Liver (tissue), 9 donors: Measurements from ENCODE around the gene RASA4B. TPM values are rescaled to one million over a fixed set of nuclear protein-coding genes. Genes with fewer than 3 reads are reported as not detected.

ENCODE experiments used
- DNase-seq: peaks from one replicate; pipeline ENCODE4 v3.0.0-alpha.2; 2017; ENCODE audit warnings: low spot score
- H3K27ac ChIP-seq, 2 donors: one replicate each; pipeline ENCODE4 v1.7.0; 2013; ENCODE audit warnings: inconsistent platforms in 2 of 2, low read length in 2 of 2, control low read depth in 1 of 2, low read depth in 1 of 2, mild to moderate bottlenecking in 1 of 2
- H3K27me3 ChIP-seq, 4 donors: one replicate each; pipeline versions ENCODE4 v1.6.1 to v1.7.0; 2013; ENCODE audit warnings: low read length in 3 of 4, inconsistent platforms in 1 of 4, mild to moderate bottlenecking in 1 of 4, moderate library complexity in 1 of 4; ENCODE audit not compliant: control insufficient read depth in 4 of 4, insufficient read depth in 4 of 4
- H3K36me3 ChIP-seq, 4 donors: one replicate each; pipeline versions ENCODE4 v1.6.1 to v1.7.0; 2013; ENCODE audit warnings: low read length in 3 of 4, mild to moderate bottlenecking in 3 of 4, low read depth in 1 of 4, moderate library complexity in 1 of 4; ENCODE audit not compliant: control insufficient read depth in 4 of 4, insufficient read depth in 3 of 4
- H3K4me1 ChIP-seq, 4 donors: one replicate each; pipeline versions ENCODE4 v1.6.1 to v1.7.0; 2013; ENCODE audit warnings: low read length in 3 of 4, mild to moderate bottlenecking in 3 of 4, moderate library complexity in 1 of 4; ENCODE audit not compliant: control insufficient read depth in 4 of 4, insufficient read depth in 4 of 4
- H3K4me3 ChIP-seq, 3 donors: one replicate each; pipeline versions ENCODE4 v1.6.1 to v1.7.0; 2013; ENCODE audit warnings: low read length in 3 of 3, control low read depth in 1 of 3, low read depth in 1 of 3, mild to moderate bottlenecking in 1 of 3
- H3K9ac ChIP-seq, 2 donors: one replicate each; pipeline ENCODE4 v1.7.0; 2013; ENCODE audit warnings: low read length in 2 of 2, mild to moderate bottlenecking in 2 of 2, moderate library complexity in 2 of 2, control low read depth in 1 of 2, low read depth in 1 of 2
- H3K9me3 ChIP-seq, 4 donors: one replicate each; pipeline versions ENCODE4 v1.6.1 to v1.7.0; 2013; ENCODE audit warnings: low read length in 3 of 4; ENCODE audit not compliant: control insufficient read depth in 4 of 4
- EGR1 ChIP-seq, 2 donors: IDR thresholded peaks; 2 replicates each; pipeline ENCODE4 v1.6.1; 2016 to 2018; ENCODE audit warnings: antibody characterized with exemption in 2 of 2, low read depth in 2 of 2
- FOXA1 ChIP-seq: IDR thresholded peaks from 2 replicates; pipeline ENCODE4 v1.6.1; 2016; ENCODE audit warnings: antibody characterized with exemption
- FOXA2 ChIP-seq: IDR thresholded peaks from 2 replicates; pipeline ENCODE4 v1.6.1; 2016; ENCODE audit warnings: antibody characterized with exemption
- HNF4A ChIP-seq, 2 donors: conservative IDR thresholded peaks; 2 replicates each; pipeline ENCODE4 v1.6.1; 2016; ENCODE audit warnings: antibody characterized with exemption in 2 of 2, mild to moderate bottlenecking in 2 of 2
- NR2F2 ChIP-seq: IDR thresholded peaks from 2 replicates; pipeline ENCODE4 v1.6.1; 2016; ENCODE audit warnings: antibody characterized with exemption
- YY1 ChIP-seq: IDR thresholded peaks from 2 replicates; pipeline ENCODE4 v1.6.1; 2016; ENCODE audit warnings: antibody characterized with exemption, mild to moderate bottlenecking
- WGBS: extraction: QIAGEN DNeasy Blood & Tissue Kit; methylation state at CpG from one replicate; pipeline ENCODE4 v1.1.7; 2013; 5-methylcytosine and 5-hydroxymethylcytosine counted together
- polyA plus RNA-seq, 2 donors: library from polyadenylated mRNA; stranded (reverse) in 1 of 2; unstranded in 1 of 2; fragments of 200-250 nt in 1 of 2; fragments of >200 nt in 1 of 2; fragmentation: Nextera tagmentation in 1 of 2; extraction: Ambion mirVana in 1 of 2; gene quantifications; one replicate each; pipeline versions ENCODE4 v1.2.1 to v1.2.3, GENCODE V29; 2013 to 2015
- total RNA-seq, 2 donors: library from RNA; depleted of rRNA; stranded (reverse); fragments of >200 nt; gene quantifications; one replicate each; pipeline ENCODE4 v1.2.3, GENCODE V29; 2014
- TF ChIP-seq, protein P1 (sequence below): fragments of 150-350 bp; IDR thresholded peaks from 2 replicates; pipeline ENCODE4 v1.5.1; 2017; ENCODE audit warnings: improper control_type of control experiment, low read depth, low read length; ENCODE audit not compliant: missing input control
- donor health status: healthy.
- donor health status: healthy.
- donor health status: healthy.
- donor health status: healthy.
- donor health status: healthy.

Gene RASA4B
- total and polyA plus RNA-seq, 4 donors = 0.62 to 4.8 (median 0.74) TPM

DNA sequence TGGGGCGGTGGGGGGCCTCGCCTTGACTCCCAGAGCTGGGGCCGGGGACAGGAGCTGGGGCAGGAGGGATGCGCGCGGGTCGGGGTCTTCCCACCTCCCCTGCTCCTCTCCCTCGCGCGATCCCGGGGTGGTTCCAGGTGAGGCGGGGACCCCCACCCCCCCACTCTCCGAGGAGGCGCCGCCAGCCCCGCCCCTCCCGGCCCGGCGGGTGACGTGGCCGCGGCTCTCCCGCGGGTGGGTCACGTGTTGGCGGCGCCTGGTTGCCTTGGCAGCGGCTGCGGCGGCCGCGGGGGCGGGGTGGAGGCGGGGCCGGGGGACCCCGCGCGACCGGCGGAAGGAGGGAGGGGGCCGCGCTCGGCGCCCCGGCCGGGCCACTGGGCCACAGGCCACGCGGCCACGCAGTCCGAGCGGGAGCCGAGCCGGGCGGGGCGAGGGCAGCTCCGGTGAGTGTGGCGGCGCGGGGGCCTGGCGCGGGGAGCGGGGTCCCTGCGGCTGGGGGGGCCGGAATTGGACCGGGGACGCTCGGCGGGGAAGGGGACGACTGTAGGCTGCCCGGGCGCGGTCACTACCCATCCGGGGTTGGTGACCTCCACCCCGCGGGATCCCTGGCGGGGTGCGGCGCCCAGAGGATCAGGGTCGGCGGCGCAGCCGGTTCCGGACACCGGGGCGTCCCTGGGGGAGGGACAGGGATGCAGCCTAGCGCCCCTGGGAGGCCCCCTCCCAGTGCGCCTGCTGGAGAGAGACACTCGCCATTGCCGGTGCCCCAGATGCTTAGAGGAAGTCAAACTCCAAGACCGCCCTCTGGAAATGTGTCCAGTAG lies 84.1 kb downstream of the RASA4B start, which contains the start of gene ORAI2:
ORAI2 (plus strand) TSS at position 357 of the 820 bp plus-strand sequence. CDS start 5,382 bp downstream, outside the sequence.
- Histone ChIP-seq H3K27me3 (no peaks in the 10 kb centered on the region), H3K27ac (peak within 1 kb of the TSS; percentile 52 to 67), H3K9me3 (no peaks in the 10 kb centered on the region), H3K9ac (peak within 1 kb of the TSS in 1 of 2 donors; percentile 37), H3K4me3 (peak within 1 kb of the TSS; percentile 47 to 80 (median 47)), H3K36me3 (no peaks in the 10 kb centered on the region), H3K4me1 (peaks cover 0 to 15% (median 13%) of the 10 kb centered on the region in 4 donors)
- TF ChIP-seq NR2F2 (peak; percentile 49), FOXA2 (no peak), FOXA1 (no peak), EGR1 (IDR thresholded peaks at IDR 0.05; ENCODE audit: low read depth in 2 of 2) (peak in 1 of 2 donors; percentile 23), HNF4A (conservative IDR thresholded peaks at IDR 0.05) (no peak), YY1 (no peak)
- TF ChIP-seq, protein P1, sequence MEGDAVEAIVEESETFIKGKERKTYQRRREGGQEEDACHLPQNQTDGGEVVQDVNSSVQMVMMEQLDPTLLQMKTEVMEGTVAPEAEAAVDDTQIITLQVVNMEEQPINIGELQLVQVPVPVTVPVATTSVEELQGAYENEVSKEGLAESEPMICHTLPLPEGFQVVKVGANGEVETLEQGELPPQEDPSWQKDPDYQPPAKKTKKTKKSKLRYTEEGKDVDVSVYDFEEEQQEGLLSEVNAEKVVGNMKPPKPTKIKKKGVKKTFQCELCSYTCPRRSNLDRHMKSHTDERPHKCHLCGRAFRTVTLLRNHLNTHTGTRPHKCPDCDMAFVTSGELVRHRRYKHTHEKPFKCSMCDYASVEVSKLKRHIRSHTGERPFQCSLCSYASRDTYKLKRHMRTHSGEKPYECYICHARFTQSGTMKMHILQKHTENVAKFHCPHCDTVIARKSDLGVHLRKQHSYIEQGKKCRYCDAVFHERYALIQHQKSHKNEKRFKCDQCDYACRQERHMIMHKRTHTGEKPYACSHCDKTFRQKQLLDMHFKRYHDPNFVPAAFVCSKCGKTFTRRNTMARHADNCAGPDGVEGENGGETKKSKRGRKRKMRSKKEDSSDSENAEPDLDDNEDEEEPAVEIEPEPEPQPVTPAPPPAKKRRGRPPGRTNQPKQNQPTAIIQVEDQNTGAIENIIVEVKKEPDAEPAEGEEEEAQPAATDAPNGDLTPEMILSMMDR = no peak
- 3% methylated on average over 90 of the region's 90 CpGs for whole genome bisulfite sequencing
- DNase-seq = peak; percentile 76

Other genes starting within 250 kb of the RASA4B start
- gene SH2B2, start 230.9 kb downstream of the RASA4B start, total RNA-seq = 1 to 10 TPM; 1.0 to 1.4 TPM
- gene SH2B2, start 230.9 kb downstream of the RASA4B start, polyA plus RNA-seq = under 1 TPM in 1 of 2 donors, not detected in 1; 0.65 TPM
- not detected for gene SPDYE6, start 161.3 kb downstream of the RASA4B start, total RNA-seq
- gene SPDYE6, start 161.3 kb downstream of the RASA4B start, polyA plus RNA-seq = 1 to 10 TPM in 1 of 2 donors, not detected in 1; 2.4 TPM
- gene PRKRIP1, start 121.4 kb downstream of the RASA4B start, total RNA-seq = 10 to 100 TPM in 1 of 2 donors, 1 to 10 TPM in 1; 6.8 to 15.8 TPM
- gene PRKRIP1, start 121.4 kb downstream of the RASA4B start, polyA plus RNA-seq = 1 to 10 TPM; 5.4 to 7.3 TPM
- 10 to 100 TPM in 1 of 2 donors, 1 to 10 TPM in 1; 5.5 to 10.3 TPM for gene ORAI2, start 84.2 kb downstream of the RASA4B start, total RNA-seq
- 1 to 10 TPM; 1.3 to 4.0 TPM for gene ORAI2, start 84.2 kb downstream of the RASA4B start, polyA plus RNA-seq
- 1 to 10 TPM; 6.9 to 8.7 TPM for gene ALKBH4, start 52.9 kb downstream of the RASA4B start, total RNA-seq
- 1 to 10 TPM; 5.7 to 6.9 TPM for gene ALKBH4, start 52.9 kb downstream of the RASA4B start, polyA plus RNA-seq
- 10 to 100 TPM; 14.3 to 15.3 TPM for gene LRWD1, start 52.8 kb downstream of the RASA4B start, total RNA-seq
- 10 to 100 TPM in 1 of 2 donors, 1 to 10 TPM in 1; 8.6 to 11.6 TPM for gene LRWD1, start 52.8 kb downstream of the RASA4B start, polyA plus RNA-seq
- gene POLR2J, start 38.9 kb downstream of the RASA4B start, total RNA-seq = 10 to 100 TPM in 1 of 2 donors, 1 to 10 TPM in 1; 9.6 to 17.4 TPM
- gene POLR2J, start 38.9 kb downstream of the RASA4B start, polyA plus RNA-seq = 10 to 100 TPM; 43.6 to 50.3 TPM
- gene UPK3BL2, start 25.9 kb upstream of the RASA4B start, total RNA-seq = 1 to 10 TPM; 4.5 to 7.3 TPM
- gene UPK3BL2, start 25.9 kb upstream of the RASA4B start, polyA plus RNA-seq = 10 to 100 TPM in 1 of 2 donors, under 1 TPM in 1; 0.33 to 12.8 TPM
- gene SPDYE2, start 33.4 kb upstream of the RASA4B start, total RNA-seq = under 1 TPM in 1 of 2 donors, not detected in 1; 0.08 TPM
- 1 to 10 TPM in 1 of 2 donors, not detected in 1; 2.6 TPM for gene SPDYE2, start 33.4 kb upstream of the RASA4B start, polyA plus RNA-seq
- 10 to 100 TPM; 27.7 to 60.7 TPM for gene POLR2J3, start 54.8 kb upstream of the RASA4B start, total RNA-seq
- gene POLR2J3, start 54.8 kb upstream of the RASA4B start, polyA plus RNA-seq = 10 to 100 TPM in 1 of 2 donors, 1 to 10 TPM in 1; 2.8 to 62.1 TPM
- gene RASA4, start 99.0 kb upstream of the RASA4B start, total RNA-seq = 1 to 10 TPM; 3.7 to 7.3 TPM
- 1 to 10 TPM; 1.1 to 3.0 TPM for gene RASA4, start 99.0 kb upstream of the RASA4B start, polyA plus RNA-seq
- 10 to 100 TPM in 1 of 2 donors, 1 to 10 TPM in 1; 4.4 to 11.1 TPM for gene UPK3BL1, start 125.0 kb upstream of the RASA4B start, total RNA-seq
- 10 to 100 TPM in 1 of 2 donors, 1 to 10 TPM in 1; 4.0 to 19.9 TPM for gene UPK3BL1, start 125.0 kb upstream of the RASA4B start, polyA plus RNA-seq
- not detected for gene SPDYE2B, start 132.5 kb upstream of the RASA4B start, total RNA-seq
- under 1 TPM in 1 of 2 donors, not detected in 1; 0.28 TPM for gene SPDYE2B, start 132.5 kb upstream of the RASA4B start, polyA plus RNA-seq
- 1 to 10 TPM; 3.9 to 5.5 TPM for gene POLR2J2, start 153.9 kb upstream of the RASA4B start, total RNA-seq
- 1 to 10 TPM in 1 of 2 donors, under 1 TPM in 1; 0.14 to 6.3 TPM for gene POLR2J2, start 153.9 kb upstream of the RASA4B start, polyA plus RNA-seq
- 10 to 100 TPM in 1 of 2 donors, 1 to 10 TPM in 1; 7.3 to 20.7 TPM for gene FAM185A, start 231.2 kb upstream of the RASA4B start, total RNA-seq
- 1 to 10 TPM; 6.3 to 7.3 TPM for gene FAM185A, start 231.2 kb upstream of the RASA4B start, polyA plus RNA-seq